A673 (cell line): ENCODE results near the gene SLC6A9.

Experiments used
- EZH2 ChIP-seq: fragments of 200-600 bp; sonication (generic); IDR thresholded peaks from 2 replicates; pipeline ENCODE4 v1.6.1; 2017; ENCODE audit warnings: borderline replicate concordance, low read depth, mild to moderate bottlenecking, mixed read lengths, antibody characterized with exemption, low read length; ENCODE audit not compliant: poor library complexity, severe bottlenecking
- TF ChIP-seq, protein P1 (sequence below): fragments of 300-800, 200-600 bp; sonication (generic); conservative IDR thresholded peaks from 2 replicates; pipeline ENCODE4 v1.5.1; 2017; ENCODE audit warnings: low read depth, mild to moderate bottlenecking, antibody characterized with exemption, low read length, moderate library complexity, mixed read lengths

DNA sequence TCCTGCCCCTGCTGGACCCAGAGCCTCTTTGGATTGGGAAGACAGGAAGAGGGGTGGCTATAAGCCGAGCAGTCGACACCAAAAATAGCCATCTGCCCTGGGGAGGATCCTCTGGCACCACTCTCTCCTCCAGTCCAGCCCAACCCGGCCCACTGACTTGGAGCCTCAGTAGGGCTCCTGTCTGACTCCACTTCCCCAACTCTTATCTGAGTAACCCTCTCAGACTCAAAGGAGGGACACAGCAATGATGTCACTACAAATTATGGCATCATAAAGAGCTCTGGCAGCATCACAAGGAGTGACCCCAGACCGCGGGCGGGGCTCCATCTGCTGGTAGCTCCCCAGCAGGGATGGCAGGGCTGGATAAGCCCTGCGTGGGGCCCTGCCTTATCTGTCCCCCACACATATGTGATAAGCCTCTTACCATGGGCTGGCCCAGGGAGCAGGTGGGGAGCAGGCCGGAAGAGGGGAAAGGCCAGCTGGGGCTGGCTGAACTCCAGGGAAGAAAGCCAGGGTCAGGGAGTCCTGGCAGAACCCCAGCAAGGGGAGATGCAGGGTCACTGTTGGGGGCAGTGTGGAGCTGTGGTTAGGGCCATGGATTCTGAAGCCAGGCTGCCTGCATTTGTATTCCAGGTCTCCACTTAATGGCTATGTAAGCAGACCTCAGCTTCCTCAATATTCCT, 4.6 kb upstream of the SLC6A9 start:
- TF ChIP-seq, protein P1, sequence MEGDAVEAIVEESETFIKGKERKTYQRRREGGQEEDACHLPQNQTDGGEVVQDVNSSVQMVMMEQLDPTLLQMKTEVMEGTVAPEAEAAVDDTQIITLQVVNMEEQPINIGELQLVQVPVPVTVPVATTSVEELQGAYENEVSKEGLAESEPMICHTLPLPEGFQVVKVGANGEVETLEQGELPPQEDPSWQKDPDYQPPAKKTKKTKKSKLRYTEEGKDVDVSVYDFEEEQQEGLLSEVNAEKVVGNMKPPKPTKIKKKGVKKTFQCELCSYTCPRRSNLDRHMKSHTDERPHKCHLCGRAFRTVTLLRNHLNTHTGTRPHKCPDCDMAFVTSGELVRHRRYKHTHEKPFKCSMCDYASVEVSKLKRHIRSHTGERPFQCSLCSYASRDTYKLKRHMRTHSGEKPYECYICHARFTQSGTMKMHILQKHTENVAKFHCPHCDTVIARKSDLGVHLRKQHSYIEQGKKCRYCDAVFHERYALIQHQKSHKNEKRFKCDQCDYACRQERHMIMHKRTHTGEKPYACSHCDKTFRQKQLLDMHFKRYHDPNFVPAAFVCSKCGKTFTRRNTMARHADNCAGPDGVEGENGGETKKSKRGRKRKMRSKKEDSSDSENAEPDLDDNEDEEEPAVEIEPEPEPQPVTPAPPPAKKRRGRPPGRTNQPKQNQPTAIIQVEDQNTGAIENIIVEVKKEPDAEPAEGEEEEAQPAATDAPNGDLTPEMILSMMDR: 0 out of 2 replicates have a peak, but pooled peaks have one; percentile 7
- TF ChIP-seq EZH2: no peak
